ENCODE data around the gene TRPM6. TPM values are rescaled to one million over a fixed set of nuclear protein-coding genes. Genes with fewer than 3 reads are reported as not detected.

TRPM6 gene
- total RNA-seq, 1 experiment from 2014 or later = 1.4 TPM

DNA sequence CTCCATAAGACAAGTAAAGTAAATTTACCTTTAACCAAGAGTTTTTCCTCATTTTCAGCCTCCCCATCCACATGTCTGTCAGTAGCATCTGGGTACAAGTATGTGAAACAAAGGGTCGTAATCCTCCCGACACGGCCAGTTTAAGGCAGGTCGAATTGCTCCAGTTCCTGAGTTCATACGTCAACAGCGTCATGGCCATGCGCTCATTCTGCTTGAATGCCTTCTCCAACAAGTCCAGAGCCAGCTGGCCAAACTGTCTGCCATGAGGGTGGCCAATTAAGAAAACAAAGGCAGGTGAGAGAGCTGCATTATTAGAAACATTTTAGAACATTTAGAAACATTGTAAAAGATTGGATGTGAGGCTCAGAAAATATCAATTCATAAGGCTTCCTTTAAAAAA is 87.5 kb downstream of the TRPM6 start:
- no peak overlapping the region for H3K27ac Mint-ChIP-seq
- CTCF ChIA-PET = interaction anchor here (0.5 to 1.2 kb wide), 4 partner anchors 18 to 152 kb away, joined by 3 to 5 read pairs (median 4); no protein-coding TSS in a partner anchor
- H3K4me3 Mint-ChIP-seq = no peak overlapping the region

DNA sequence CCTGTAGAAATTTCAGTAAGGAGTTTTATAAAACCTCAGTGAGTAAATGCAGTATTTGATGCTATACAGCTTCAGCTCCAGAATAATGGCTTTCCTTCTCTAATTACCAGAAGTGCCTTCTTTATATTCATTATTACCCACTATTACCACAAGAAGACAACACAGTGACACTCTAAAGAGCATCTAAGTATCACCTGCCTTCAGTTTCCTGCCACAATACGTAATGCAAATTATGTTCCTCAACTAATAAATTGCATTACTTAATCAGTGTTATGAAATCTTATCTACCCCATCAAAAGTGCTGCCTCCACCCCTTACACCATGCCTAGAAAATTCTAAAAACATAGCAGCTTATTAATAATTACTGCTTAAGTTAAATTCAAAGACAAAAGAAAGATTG is 91.9 kb downstream of the TRPM6 start:
- Mint-ChIP-seq H3K36me3 (no peaks in the 10 kb centered on the region), H3K4me1 (no peaks in the 10 kb centered on the region), H3K27ac (no peak overlapping the region), H3K9me3 (no peaks in the 10 kb centered on the region), H3K4me3 (no peak overlapping the region), H3K27me3 (ENCODE audit: low read depth) (no peaks in the 10 kb centered on the region)
- ChIA-PET POLR2A (no interaction called here), CTCF (no interaction called here)
- no peak for DNase-seq (ENCODE audit: low spot score)
- TF ChIP-seq, protein P1, sequence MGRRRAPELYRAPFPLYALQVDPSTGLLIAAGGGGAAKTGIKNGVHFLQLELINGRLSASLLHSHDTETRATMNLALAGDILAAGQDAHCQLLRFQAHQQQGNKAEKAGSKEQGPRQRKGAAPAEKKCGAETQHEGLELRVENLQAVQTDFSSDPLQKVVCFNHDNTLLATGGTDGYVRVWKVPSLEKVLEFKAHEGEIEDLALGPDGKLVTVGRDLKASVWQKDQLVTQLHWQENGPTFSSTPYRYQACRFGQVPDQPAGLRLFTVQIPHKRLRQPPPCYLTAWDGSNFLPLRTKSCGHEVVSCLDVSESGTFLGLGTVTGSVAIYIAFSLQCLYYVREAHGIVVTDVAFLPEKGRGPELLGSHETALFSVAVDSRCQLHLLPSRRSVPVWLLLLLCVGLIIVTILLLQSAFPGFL (CRISPR knock-in tag; IDR thresholded peaks at IDR 0.05; ENCODE audit: borderline replicate concordance) = no peak
- TF ChIP-seq ZNF138 (CRISPR knock-in tag; conservative IDR thresholded peaks at IDR 0.05) = no peak
- no peak for TF ChIP-seq ZBTB21 (CRISPR knock-in tag; IDR thresholded peaks at IDR 0.05; ENCODE audit: borderline replicate concordance)
- TF ChIP-seq, protein P2, sequence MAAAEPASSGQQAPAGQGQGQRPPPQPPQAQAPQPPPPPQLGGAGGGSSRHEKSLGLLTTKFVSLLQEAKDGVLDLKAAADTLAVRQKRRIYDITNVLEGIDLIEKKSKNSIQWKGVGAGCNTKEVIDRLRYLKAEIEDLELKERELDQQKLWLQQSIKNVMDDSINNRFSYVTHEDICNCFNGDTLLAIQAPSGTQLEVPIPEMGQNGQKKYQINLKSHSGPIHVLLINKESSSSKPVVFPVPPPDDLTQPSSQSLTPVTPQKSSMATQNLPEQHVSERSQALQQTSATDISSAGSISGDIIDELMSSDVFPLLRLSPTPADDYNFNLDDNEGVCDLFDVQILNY (CRISPR knock-in tag; IDR thresholded peaks at IDR 0.05) = no peak
- no peak for TF ChIP-seq JUN (CRISPR knock-in tag; IDR thresholded peaks at IDR 0.05)
- ATAC-seq = no peak

More for the DNA sequence above, 87.5 kb downstream of the TRPM6 start:
- H3K9me3 Mint-ChIP-seq = no peaks in the 10 kb centered on the region
- no peaks in the 10 kb centered on the region for H3K36me3 Mint-ChIP-seq
- no peak for ATAC-seq
- H3K27me3 Mint-ChIP-seq (ENCODE audit: low read depth) = no peaks in the 10 kb centered on the region
- POLR2A ChIA-PET = no interaction called here
- TF ChIP-seq, protein P3, sequence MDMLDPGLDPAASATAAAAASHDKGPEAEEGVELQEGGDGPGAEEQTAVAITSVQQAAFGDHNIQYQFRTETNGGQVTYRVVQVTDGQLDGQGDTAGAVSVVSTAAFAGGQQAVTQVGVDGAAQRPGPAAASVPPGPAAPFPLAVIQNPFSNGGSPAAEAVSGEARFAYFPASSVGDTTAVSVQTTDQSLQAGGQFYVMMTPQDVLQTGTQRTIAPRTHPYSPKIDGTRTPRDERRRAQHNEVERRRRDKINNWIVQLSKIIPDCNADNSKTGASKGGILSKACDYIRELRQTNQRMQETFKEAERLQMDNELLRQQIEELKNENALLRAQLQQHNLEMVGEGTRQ (CRISPR knock-in tag; IDR thresholded peaks at IDR 0.05) = no peak
- TF ChIP-seq, protein P4, sequence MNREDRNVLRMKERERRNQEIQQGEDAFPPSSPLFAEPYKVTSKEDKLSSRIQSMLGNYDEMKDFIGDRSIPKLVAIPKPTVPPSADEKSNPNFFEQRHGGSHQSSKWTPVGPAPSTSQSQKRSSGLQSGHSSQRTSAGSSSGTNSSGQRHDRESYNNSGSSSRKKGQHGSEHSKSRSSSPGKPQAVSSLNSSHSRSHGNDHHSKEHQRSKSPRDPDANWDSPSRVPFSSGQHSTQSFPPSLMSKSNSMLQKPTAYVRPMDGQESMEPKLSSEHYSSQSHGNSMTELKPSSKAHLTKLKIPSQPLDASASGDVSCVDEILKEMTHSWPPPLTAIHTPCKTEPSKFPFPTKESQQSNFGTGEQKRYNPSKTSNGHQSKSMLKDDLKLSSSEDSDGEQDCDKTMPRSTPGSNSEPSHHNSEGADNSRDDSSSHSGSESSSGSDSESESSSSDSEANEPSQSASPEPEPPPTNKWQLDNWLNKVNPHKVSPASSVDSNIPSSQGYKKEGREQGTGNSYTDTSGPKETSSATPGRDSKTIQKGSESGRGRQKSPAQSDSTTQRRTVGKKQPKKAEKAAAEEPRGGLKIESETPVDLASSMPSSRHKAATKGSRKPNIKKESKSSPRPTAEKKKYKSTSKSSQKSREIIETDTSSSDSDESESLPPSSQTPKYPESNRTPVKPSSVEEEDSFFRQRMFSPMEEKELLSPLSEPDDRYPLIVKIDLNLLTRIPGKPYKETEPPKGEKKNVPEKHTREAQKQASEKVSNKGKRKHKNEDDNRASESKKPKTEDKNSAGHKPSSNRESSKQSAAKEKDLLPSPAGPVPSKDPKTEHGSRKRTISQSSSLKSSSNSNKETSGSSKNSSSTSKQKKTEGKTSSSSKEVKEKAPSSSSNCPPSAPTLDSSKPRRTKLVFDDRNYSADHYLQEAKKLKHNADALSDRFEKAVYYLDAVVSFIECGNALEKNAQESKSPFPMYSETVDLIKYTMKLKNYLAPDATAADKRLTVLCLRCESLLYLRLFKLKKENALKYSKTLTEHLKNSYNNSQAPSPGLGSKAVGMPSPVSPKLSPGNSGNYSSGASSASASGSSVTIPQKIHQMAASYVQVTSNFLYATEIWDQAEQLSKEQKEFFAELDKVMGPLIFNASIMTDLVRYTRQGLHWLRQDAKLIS (CRISPR knock-in tag; IDR thresholded peaks at IDR 0.05; ENCODE audit: borderline replicate concordance) = no peak
- TF ChIP-seq, protein P5, sequence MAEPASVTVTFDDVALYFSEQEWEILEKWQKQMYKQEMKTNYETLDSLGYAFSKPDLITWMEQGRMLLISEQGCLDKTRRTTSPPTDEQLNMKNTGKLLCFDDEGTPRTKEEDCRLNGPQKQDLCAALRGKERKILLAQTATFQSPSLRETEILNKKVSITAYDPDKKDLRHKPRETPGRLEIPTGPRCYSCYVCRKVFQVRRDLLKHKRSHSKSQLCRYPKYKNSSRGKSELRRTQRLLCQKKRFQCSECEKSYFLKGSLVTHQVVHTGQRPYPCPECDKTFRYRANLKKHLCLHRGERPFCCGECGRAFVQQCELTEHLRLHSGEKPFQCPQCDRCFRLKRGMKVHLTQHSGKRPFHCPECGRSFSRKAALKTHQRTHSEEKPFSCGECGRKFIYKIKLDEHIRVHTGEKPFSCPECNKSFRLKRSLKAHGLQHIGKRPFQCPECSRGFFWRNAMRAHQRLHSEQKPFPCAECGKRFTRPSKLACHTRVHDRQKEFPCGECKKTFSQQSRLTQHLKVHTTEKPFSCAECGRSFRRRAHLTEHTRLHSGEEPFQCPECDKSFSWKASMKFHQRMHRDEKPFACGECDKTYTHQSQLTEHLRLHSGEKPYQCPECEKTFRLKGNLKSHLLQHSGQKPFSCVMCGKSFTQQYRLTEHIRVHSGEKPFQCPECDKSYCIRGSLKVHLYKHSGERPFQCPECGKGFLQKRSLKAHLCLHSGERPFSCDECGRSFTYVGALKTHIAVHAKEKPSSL (CRISPR knock-in tag; conservative IDR thresholded peaks at IDR 0.05) = no peak
- TF ChIP-seq, protein P6, sequence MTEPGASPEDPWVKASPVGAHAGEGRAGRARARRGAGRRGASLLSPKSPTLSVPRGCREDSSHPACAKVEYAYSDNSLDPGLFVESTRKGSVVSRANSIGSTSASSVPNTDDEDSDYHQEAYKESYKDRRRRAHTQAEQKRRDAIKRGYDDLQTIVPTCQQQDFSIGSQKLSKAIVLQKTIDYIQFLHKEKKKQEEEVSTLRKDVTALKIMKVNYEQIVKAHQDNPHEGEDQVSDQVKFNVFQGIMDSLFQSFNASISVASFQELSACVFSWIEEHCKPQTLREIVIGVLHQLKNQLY (CRISPR knock-in tag; IDR thresholded peaks at IDR 0.05) = no peak
- TF ChIP-seq ATF1 (CRISPR knock-in tag; IDR thresholded peaks at IDR 0.05) (no peak), HMGA2 (CRISPR knock-in tag; IDR thresholded peaks at IDR 0.05) (no peak), CREM (CRISPR knock-in tag; IDR thresholded peaks at IDR 0.05) (no peak), JAZF1 (CRISPR knock-in tag; IDR thresholded peaks at IDR 0.05) (no peak), RORB (CRISPR knock-in tag; IDR thresholded peaks at IDR 0.05) (no peak), ZNF121 (CRISPR knock-in tag; IDR thresholded peaks at IDR 0.05) (no peak), TEAD4 (CRISPR knock-in tag; IDR thresholded peaks at IDR 0.05) (no peak)
- TF ChIP-seq, protein P7, sequence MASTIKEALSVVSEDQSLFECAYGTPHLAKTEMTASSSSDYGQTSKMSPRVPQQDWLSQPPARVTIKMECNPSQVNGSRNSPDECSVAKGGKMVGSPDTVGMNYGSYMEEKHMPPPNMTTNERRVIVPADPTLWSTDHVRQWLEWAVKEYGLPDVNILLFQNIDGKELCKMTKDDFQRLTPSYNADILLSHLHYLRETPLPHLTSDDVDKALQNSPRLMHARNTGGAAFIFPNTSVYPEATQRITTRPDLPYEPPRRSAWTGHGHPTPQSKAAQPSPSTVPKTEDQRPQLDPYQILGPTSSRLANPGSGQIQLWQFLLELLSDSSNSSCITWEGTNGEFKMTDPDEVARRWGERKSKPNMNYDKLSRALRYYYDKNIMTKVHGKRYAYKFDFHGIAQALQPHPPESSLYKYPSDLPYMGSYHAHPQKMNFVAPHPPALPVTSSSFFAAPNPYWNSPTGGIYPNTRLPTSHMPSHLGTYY (CRISPR knock-in tag; IDR thresholded peaks at IDR 0.05) = no peak
- H3K4me1 Mint-ChIP-seq = no peaks in the 10 kb centered on the region
- no peak for DNase-seq (ENCODE audit: low spot score)
